HG02678 (cell line): ENCODE measurements around the gene TBX21.

Source experiments
- ATAC-seq: cut with Tn5 transposase; IDR thresholded peaks from one replicate; pipeline ENCODE4 v1.9.1; 2021; ENCODE audit warnings: mild to moderate bottlenecking, moderate library complexity; ENCODE audit not compliant: unreplicated experiment

Gene TBX21

DNA sequence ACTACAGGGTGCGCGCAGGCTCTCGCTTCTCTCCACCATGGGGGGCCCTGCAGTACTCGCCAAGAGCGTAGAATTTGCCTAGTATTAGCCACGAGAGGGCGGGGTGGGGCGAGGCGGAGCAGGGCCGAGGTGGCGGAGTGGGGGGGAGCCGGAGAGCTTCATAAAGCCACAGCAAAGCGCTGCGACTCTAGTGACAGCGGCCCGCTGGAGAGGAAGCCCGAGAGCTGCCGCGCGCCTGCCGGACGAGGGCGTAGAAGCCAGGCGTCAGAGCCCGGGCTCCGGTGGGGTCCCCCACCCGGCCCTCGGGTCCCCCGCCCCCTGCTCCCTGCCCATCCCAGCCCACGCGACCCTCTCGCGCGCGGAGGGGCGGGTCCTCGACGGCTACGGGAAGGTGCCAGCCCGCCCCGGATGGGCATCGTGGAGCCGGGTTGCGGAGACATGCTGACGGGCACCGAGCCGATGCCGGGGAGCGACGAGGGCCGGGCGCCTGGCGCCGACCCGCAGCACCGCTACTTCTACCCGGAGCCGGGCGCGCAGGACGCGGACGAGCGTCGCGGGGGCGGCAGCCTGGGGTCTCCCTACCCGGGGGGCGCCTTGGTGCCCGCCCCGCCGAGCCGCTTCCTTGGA lies at the start of gene TBX21:
Gene TBX21 (plus strand): TSS at position 190 of the 627 bp plus-strand sequence. CDS start 219 bp downstream, at position 409.
- ATAC-seq = peak; percentile 65

DNA sequence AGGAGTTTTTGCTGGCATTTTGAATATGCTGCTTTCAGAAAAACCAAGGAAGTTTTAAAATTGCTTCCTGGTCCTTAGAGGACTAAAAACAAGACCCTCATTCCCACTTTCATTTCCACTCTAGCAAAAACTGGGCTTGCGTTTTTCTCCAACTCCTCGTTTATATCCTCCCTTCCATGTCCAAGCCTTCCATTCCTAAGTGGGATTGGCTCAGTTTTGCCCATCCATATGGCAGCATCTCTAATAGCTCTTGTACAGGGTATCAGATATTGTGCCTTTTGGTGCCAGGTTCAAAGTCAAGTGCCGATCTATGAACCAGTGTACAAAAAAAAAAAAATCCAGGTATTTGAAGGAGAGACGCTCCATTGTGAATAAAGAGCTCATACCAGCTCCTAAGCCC lies 49.0 kb upstream of the TBX21 start:
- ATAC-seq = no peak

- no peak for ATAC-seq
Measured at GRCh38 chr17:47684535-47685193, 48.4 kb upstream of the TBX21 start.

DNA sequence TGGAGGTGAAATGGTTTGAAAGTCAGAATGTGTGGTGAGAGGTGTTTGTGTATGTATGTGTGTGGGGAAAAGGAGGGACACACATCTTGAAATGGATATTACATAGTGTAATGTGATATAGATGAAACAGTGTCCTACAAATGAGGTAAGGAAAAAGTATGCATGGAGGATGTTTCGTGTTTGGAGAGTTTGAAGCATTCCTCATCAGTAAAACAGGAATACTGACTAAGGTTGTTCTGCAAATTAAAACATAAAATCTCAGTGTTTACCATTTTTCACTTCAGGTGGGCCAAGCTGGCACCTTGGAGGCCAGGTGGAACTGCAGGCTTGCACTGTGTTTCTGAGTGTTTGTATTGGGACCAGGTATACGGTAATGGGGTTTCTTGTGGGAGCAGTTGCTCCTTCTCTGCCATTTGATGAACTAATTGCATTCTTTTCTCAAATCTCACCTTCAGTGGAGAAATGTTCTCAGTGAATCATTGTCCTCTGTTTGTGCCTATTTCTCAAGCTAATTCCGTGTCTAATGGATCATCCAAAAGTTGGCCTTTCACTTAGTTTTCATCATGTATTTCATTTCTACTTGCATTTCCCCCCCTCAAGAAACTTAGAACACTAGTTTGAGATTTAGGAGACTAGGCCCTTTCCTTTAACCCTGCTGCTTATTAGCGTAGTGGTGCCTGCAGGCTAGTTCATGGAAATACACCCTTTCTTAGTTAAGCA lies 47.3 kb upstream of the TBX21 start:
- ATAC-seq = no peak

GRCh38 chr17:47686276-47686635 lies 46.8 kb upstream of the TBX21 start:
- no peak for ATAC-seq

DNA sequence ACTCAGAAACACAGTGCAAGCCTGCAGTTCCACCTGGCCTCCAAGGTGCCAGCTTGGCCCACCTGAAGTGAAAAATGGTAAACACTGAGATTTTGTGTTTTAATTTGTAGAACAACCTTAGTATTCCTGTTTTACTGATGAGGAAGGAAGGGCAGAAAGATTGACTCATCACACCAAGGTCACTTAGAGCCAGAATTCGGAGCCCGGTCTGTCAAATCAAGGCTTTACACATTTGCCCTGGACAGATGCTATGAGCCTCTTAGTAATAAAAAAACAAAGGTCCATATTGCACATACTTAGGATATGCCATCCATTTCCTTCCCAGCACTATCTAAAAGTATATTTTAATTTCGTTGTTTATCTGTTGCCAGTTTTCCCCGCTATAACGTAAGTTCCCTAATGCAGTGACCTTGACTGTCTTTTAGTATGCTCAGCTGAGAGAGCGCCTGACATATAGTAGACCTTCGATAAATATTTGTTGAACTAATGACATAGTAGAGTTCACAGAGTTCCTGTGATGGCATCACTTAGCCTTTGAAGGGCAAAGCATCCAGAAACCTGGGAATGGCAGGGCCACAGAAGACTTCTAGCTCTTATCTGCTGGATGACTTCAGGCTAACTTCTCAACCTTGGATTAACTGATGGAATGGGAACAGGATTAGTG lies 46.2 kb upstream of the TBX21 start:
- no peak for ATAC-seq

DNA sequence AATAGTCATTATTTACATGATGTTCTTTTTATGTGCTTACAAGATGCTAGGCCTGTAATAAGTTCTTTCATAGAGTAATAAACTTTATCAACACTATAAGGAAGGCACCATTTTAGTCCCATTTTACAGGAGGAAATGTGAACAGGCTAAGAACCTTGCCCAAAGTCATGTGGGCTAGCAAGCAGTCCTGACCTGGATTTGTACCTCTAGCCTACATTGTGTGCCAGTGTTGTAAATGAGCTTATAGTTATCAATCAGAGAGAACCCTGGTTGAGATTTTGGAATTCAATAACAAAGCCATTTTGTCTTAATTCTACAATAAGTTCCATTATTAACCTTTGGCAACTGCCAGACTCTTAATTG lies 45.7 kb upstream of the TBX21 start:
- no peak for ATAC-seq

DNA sequence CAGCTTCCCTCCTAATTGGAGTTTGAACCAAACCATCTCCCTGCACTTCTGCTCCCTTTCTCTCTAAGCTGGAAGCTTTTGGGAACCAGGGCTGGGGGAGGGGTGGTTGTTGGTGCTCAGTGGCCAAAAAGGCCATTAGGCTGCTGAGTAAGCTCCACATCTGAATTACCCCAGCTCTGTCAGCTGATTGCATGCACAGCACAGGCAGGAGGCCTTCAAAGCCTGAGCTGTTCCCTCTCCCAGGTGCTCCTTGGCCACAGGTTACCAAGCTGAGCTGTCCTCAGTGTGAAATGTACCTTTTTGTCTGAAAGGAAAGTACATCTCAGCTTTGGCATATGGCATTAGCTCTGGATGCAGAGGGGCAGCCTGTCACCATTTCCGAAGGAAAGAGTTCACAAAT lies 45.3 kb upstream of the TBX21 start:
- ATAC-seq = no peak

DNA sequence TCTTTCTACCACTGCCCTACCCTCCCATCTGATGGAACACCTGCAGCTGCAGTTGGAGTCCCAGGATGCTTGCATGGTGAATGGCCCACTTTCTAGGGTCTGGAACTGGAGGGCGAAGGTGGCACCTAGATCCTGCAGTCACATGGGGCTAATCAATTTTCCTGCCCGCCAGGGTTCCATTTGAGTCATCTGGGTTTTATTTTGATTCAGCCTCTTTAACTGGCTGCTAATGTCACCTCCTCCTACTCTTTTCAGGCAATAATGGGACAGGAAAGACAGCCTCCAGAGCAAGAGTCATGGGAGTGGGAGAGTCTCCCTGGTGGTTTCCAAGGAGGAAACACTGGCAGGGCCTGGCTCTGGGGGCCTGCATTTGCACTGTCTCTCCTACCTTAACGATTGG lies 42.9 kb upstream of the TBX21 start:
- no peak for ATAC-seq

- no peak for ATAC-seq
Measured at GRCh38 chr17:47692137-47692894, 40.7 kb upstream of the TBX21 start.

- ATAC-seq = no peak
Measured at GRCh38 chr17:47692895-47693730, 39.9 kb upstream of the TBX21 start.

DNA sequence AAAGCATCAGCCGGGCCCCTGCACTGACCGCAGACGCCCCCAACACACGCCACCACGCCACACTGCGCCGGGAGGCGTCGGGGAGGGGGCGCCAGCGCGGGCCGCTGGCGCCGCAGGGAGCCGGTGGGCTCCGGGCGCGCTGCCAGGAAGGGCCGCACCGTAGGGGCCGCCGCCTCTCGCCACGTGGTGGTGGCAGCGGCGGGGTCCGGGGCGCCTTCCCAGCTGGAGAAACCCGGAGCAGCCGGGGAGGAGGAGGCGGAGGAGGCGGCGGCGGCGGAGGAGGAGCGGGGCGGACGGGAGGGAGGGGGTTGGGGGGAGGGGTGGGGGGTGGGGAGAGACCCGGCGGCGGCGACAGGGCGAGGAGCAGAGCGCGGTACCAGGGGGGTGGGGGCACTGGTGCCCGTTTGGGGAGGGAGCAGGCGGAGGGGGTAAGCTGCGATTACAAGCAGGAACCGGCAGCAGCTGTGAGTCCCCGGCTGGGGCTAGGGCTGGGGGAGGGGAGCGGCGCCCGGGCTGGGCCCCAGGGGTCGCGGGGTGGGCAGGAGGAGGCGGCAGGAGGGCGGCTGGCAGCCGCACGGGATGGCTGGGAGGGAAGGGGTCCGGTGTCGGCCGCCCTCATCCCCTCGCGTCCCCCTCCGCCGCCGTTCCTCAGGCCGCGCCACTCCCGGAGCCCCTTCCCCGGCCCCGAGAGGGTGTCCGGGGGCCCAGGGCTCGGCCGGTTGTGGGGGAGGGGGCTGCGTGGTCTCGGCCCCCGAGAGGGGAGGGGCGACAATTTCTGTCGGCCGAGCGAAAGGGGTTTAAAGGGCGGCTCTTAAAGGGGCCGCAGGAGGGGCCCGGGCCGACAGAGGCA lies 39.1 kb upstream of the TBX21 start, which contains the start of gene TBKBP1:
Gene TBKBP1 (plus strand): TSS at position 431 of the 850 bp plus-strand sequence. CDS start 1,952 bp downstream, outside the sequence.
- ATAC-seq = no peak

- ATAC-seq = no peak
Measured at GRCh38 chr17:47694581-47695428, 38.2 kb upstream of the TBX21 start.

- ATAC-seq = no peak
Measured at GRCh38 chr17:47695429-47696376, 37.3 kb upstream of the TBX21 start.

DNA sequence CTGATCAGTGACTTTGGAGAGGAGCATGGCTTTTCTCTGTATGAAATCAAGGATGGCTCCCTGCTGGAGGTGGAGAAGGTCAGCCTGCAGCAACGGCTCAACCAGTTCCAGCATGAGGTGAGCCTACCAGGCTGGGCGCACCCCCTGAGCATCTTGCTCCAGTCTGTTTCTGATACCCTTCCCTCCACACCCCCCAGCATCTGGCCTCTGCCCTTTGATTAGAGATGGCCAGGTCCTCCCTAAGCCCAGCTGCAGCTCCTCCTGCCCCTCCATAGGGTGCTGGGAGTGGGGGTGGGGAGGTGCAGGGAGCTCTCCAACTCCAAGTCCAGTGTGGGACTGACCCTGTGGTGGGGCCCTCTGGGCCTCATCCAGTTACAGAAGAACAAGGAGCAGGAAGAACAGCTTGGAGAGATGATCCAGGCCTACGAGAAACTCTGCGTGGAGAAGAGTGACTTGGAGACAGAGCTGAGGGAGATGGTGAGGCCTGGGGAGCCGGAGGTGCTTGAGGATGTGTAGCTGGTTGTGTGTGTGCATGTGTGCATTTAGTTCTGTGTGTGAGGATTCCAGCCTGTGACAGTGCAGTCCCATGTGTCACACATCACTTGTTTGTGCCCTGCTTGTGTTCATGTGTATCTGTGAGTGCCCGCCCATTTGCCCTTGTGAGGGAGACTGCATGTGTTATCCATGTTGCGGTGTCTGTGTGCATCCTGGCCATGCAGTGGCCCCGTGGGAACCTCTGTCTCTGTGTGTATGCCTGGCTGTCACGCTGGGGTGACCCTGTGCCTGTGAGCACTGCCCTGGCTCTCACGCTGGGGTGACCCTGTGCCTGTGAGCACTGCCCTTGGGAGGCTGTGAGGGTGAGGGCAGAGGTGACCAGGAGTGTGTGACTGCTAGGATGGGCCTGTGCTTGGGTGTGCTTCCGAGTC lies 36.1 kb upstream of the TBX21 start:
- no peak for ATAC-seq
